ENCODE measurements around the gene OPCML.

DNA sequence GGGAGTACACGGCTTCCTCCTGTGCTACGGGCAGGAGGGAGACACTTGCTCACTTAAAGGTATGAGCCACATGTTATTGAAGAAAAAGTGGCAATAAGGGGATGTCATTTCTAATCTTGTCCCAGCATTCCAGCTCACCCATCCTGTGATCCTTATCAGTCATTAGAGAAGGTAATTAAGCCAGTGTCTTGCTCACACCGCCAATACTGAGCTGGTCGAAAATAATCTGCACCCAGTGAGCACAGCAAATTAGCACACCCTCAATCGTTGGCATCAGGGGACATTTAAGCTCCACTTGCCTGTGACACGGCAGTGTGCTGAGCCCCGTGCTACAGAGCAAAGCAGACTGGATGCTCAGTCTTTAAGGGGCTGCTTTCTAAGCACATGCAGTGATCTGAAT is 510.7 kb downstream of the OPCML start:
- TF ChIP-seq, protein P1, sequence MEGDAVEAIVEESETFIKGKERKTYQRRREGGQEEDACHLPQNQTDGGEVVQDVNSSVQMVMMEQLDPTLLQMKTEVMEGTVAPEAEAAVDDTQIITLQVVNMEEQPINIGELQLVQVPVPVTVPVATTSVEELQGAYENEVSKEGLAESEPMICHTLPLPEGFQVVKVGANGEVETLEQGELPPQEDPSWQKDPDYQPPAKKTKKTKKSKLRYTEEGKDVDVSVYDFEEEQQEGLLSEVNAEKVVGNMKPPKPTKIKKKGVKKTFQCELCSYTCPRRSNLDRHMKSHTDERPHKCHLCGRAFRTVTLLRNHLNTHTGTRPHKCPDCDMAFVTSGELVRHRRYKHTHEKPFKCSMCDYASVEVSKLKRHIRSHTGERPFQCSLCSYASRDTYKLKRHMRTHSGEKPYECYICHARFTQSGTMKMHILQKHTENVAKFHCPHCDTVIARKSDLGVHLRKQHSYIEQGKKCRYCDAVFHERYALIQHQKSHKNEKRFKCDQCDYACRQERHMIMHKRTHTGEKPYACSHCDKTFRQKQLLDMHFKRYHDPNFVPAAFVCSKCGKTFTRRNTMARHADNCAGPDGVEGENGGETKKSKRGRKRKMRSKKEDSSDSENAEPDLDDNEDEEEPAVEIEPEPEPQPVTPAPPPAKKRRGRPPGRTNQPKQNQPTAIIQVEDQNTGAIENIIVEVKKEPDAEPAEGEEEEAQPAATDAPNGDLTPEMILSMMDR (optimal IDR thresholded peaks at IDR 0.05 in 1 of 3, IDR thresholded peaks at IDR 0.05 in 1 of 3, conservative IDR thresholded peaks at IDR 0.05 in 1 of 3; ENCODE audit: extremely low read depth in 1 of 3, insufficient read depth in 2 of 3, low read length in 3 of 3), result no peak
- no peak for TF ChIP-seq EZH2 (IDR thresholded peaks at IDR 0.05; ENCODE audit: low read length)

Data from keratinocyte (primary cell).